OCI-LY7 (cell line): ENCODE measurements around the gene IL36B. TPM values are rescaled to one million over a fixed set of nuclear protein-coding genes. Genes with fewer than 3 reads are reported as not detected.

ENCODE experiments used
- BruUV-seq: library from RNA; stranded (reverse); fragments of 400-500 nt; replicated peaks from 2 replicates; lab custom pipeline; 2021; lab: Mats Ljungman, UMichigan
- CTCF ChIA-PET: fragments of 300-600 bp; sonication (Branson Sonifier 250); formaldehyde crosslinking; loops from one replicate; lab custom pipeline; 2022; ENCODE audit warnings: antibody characterized with exemption; ENCODE audit not compliant: unreplicated experiment; lab: Charles Lee
- POLR2A ChIA-PET: fragments of 300-600 bp; sonication (Branson Sonifier 250); formaldehyde crosslinking; loops from one replicate; lab custom pipeline; 2022; ENCODE audit warnings: antibody characterized with exemption; lab: Charles Lee
- DNase-seq: peaks from one replicate; pipeline ENCODE4 v3.0.0-alpha.2; 2015; ENCODE audit warnings: low spot score
- H2AFZ ChIP-seq: fragments of 200-600 bp; sonication (generic), shearing (Covaris generic); 2 replicates; pipeline ENCODE4 v1.6.1; 2014; ENCODE audit warnings: mild to moderate bottlenecking, antibody characterized with exemption, low read length, moderate library complexity
- H3K27ac ChIP-seq: fragments of 200-600 bp; sonication (generic); 2 replicates; pipeline ENCODE4 v1.5.1; 2014; ENCODE audit warnings: mixed run types, low read depth, mild to moderate bottlenecking, moderate library complexity, low read length, inconsistent platforms; ENCODE audit not compliant: poor library complexity, severe bottlenecking
- H3K36me3 ChIP-seq: fragments of 200-600 bp; sonication (generic); 2 replicates; pipeline ENCODE4 v1.6.1; 2014; ENCODE audit warnings: mild to moderate bottlenecking, antibody characterized with exemption, low read length, moderate library complexity, mixed read lengths; ENCODE audit not compliant: insufficient read depth
- H3K4me1 ChIP-seq: fragments of 200-600 bp; sonication (generic); 2 replicates; pipeline ENCODE4 v1.5.1; 2014; ENCODE audit warnings: mild to moderate bottlenecking, low read length; ENCODE audit not compliant: insufficient read depth, poor library complexity, severe bottlenecking
- H3K4me2 ChIP-seq: fragments of 200-600 bp; sonication (generic); 2 replicates; pipeline ENCODE4 v1.6.1; 2014; ENCODE audit warnings: mild to moderate bottlenecking, low read length
- H3K4me3 ChIP-seq: fragments of 200-600 bp; sonication (generic); 2 replicates; pipeline ENCODE4 v1.5.1; 2014; ENCODE audit warnings: mild to moderate bottlenecking, low read depth, low read length; ENCODE audit not compliant: poor library complexity, severe bottlenecking
- H3K79me2 ChIP-seq: fragments of 200-600 bp; sonication (generic); 2 replicates; pipeline ENCODE4 v1.6.1; 2016; ENCODE audit warnings: low read depth, mild to moderate bottlenecking, low read length, moderate library complexity, mixed read lengths; ENCODE audit not compliant: insufficient read depth
- H3K9me2 ChIP-seq: fragments of 200-600 bp; sonication (generic); 2 replicates; pipeline ENCODE4 v1.6.1; 2016; ENCODE audit warnings: mild to moderate bottlenecking, low read length, mixed read lengths; ENCODE audit not compliant: insufficient read depth
- H3K9me3 ChIP-seq: fragments of 200-600 bp; sonication (generic); 2 replicates; pipeline ENCODE4 v1.6.1; 2014; ENCODE audit warnings: mild to moderate bottlenecking, mixed run types, low read length, mixed read lengths
- H4K20me1 ChIP-seq: fragments of 200-600 bp; sonication (generic); 2 replicates; pipeline ENCODE4 v1.6.1; 2014; ENCODE audit warnings: mild to moderate bottlenecking, antibody characterized with exemption, low read length, moderate library complexity, mixed read lengths; ENCODE audit not compliant: insufficient read depth
- EZH2phosphoT487 ChIP-seq: fragments of 200-600 bp; sonication (generic); IDR thresholded peaks from 2 replicates; pipeline ENCODE4 v1.6.1; 2018; ENCODE audit warnings: low read depth, borderline replicate concordance, mild to moderate bottlenecking, mixed run types, antibody characterized with exemption, low read length, moderate library complexity, mixed read lengths
- intact Hi-C: fragments of 100-400 bp; cut with micrococcal nuclease; formaldehyde crosslinking; loops from one replicate; pipeline ENCODE4 v1.10.0; 2022; ENCODE audit not compliant: unreplicated experiment
- total RNA-seq, 2 experiments: library from RNA; depleted of rRNA in 1 of 2; stranded (reverse); fragments of >200 nt in 1 of 2; shearing (Covaris generic) in 1 of 2; gene quantifications; 2 replicates each; pipeline ENCODE4 v1.2.3, GENCODE V29; 2014 to 2022
- TF ChIP-seq, protein P1 (sequence below): fragments of 200-600 bp; sonication (generic); conservative IDR thresholded peaks from 2 replicates; pipeline ENCODE4 v1.5.1; 2014; ENCODE audit warnings: mild to moderate bottlenecking, antibody characterized with exemption, low read length, moderate library complexity, mixed read lengths

Gene IL36B
- total RNA-seq, 2 experiments from 2014 or later, result not detected

DNA sequence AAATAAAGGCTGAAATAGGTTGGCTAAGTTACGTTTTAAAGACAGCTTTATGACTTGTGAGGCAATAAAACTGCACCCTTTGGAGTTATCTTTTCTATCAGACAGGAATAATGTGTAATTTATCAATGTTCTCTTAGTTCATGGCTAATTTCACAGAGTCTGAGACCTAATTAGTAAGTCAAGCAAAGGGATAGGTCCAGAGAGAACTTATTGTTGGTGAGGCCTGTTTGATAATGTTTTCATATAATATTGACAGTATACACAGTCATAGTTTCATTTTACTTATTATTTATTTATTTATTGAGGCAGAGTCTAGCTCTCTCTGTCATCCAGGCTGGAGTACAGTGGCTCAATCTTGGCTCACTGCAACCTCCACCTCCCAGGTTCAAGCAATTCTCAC, 4.5 kb upstream of the IL36B start:
- H3K4me1 ChIP-seq, result no peaks in the 10 kb centered on the region
- no peak overlapping the region for H3K4me2 ChIP-seq
- ChIA-PET CTCF (no interaction called here), POLR2A (no interaction called here)
- H3K9me2 ChIP-seq, result no peaks in the 10 kb centered on the region
- no peaks in the 10 kb centered on the region for H3K79me2 ChIP-seq
- no peak overlapping the region for H3K27ac ChIP-seq
- intact Hi-C loops, result no loop called here
- H3K9me3 ChIP-seq, result no peaks in the 10 kb centered on the region
- no peak overlapping the region for H2AFZ ChIP-seq
- no peaks in the 10 kb centered on the region for H3K36me3 ChIP-seq
- H4K20me1 ChIP-seq, result no peaks in the 10 kb centered on the region
- BruUV-seq, result no TSS peak
- no peak for TF ChIP-seq EZH2phosphoT487
- TF ChIP-seq, protein P1, sequence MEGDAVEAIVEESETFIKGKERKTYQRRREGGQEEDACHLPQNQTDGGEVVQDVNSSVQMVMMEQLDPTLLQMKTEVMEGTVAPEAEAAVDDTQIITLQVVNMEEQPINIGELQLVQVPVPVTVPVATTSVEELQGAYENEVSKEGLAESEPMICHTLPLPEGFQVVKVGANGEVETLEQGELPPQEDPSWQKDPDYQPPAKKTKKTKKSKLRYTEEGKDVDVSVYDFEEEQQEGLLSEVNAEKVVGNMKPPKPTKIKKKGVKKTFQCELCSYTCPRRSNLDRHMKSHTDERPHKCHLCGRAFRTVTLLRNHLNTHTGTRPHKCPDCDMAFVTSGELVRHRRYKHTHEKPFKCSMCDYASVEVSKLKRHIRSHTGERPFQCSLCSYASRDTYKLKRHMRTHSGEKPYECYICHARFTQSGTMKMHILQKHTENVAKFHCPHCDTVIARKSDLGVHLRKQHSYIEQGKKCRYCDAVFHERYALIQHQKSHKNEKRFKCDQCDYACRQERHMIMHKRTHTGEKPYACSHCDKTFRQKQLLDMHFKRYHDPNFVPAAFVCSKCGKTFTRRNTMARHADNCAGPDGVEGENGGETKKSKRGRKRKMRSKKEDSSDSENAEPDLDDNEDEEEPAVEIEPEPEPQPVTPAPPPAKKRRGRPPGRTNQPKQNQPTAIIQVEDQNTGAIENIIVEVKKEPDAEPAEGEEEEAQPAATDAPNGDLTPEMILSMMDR, result no peak
- H3K4me3 ChIP-seq, result no peak overlapping the region
- DNase-seq, result no peak

DNA sequence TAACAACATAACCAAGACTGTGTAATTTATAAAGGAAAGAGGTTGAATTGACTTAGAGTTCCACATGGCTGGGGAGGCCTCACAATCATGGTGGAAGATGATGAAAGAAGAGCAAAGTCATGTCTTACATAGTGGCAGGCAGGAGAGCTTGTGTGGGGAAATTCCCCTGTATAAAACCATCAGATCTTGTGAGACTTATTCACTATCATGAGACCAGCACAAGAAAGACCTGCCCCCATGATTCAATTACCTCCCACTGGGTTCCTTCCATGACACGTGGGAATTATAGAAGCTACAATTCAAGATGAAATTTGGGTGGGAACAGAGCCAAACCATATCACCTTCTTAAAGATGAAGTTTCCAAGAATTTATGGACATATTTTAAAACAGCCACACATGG, 3.9 kb upstream of the IL36B start:
- ChIA-PET POLR2A (no interaction called here), CTCF (no interaction called here)
- no peak overlapping the region for H3K4me2 ChIP-seq
- TF ChIP-seq, protein P1, result no peak
- no peak for TF ChIP-seq EZH2phosphoT487
- no peak for DNase-seq
- no peaks in the 10 kb centered on the region for H3K9me2 ChIP-seq
- no peak overlapping the region for H3K27ac ChIP-seq
- no peaks in the 10 kb centered on the region for H3K4me1 ChIP-seq
- H3K36me3 ChIP-seq, result no peaks in the 10 kb centered on the region
- H3K9me3 ChIP-seq, result no peaks in the 10 kb centered on the region
- no peak overlapping the region for H3K4me3 ChIP-seq
- H2AFZ ChIP-seq, result no peak overlapping the region
- intact Hi-C loops, result no loop called here
- no TSS peak for BruUV-seq
- H4K20me1 ChIP-seq, result no peaks in the 10 kb centered on the region
- no peaks in the 10 kb centered on the region for H3K79me2 ChIP-seq

DNA sequence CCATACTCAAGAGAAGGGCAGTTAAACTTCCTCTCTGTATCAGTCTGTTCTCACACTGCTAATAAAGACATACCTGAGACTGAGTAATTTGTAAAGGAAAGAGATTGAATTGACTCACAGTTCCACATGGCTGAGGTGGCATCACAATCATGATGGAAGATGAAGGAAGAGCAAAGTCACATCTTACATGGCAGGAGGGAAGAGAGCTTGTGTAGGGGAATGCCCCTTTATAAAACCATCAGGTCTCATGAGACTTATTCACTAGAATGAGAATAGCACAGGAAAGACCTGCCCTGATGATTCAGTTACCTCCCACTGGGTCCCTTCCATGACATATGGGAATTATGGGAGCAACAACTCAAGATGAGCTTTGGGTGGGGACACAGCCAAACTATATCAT, 1.4 kb upstream of the IL36B start:
- Histone ChIP-seq H2AFZ (no peak overlapping the region), H3K27ac (no peak overlapping the region), H3K9me2 (no peaks in the 10 kb centered on the region), H3K79me2 (no peaks in the 10 kb centered on the region), H3K4me2 (no peak overlapping the region), H3K9me3 (no peaks in the 10 kb centered on the region), H3K4me3 (no peak overlapping the region), H3K4me1 (no peaks in the 10 kb centered on the region), H3K36me3 (no peaks in the 10 kb centered on the region), H4K20me1 (no peaks in the 10 kb centered on the region)
- ChIA-PET CTCF (no interaction called here), POLR2A (no interaction called here)
- DNase-seq, result no peak
- BruUV-seq, result no TSS peak
- intact Hi-C loops, result no loop called here
- TF ChIP-seq EZH2phosphoT487, result no peak
- TF ChIP-seq, protein P1, result no peak
